Measurements from ENCODE around the gene CAMK2D.

DNA sequence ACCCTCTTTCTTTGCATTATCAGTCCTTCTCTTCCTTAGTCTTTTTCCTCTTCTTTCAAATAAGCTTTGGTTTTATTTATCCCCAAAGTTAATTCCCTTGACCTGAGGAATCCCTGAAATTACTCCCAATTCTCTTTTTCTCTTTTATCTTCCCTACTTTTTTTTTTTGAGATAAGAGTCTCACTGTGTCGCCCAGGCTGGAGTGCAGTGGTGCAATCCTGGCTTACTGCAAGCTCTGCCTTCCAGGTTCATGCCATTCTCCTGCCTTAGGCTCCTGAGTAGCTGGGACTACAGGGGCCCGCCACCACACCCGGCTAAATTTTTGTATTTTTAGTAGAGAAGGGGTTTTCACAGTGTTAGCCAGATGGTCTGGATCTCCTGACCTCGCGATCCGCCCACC lies 17.8 kb downstream of the CAMK2D start:
- TF ChIP-seq POLR2AphosphoS5 (IDR thresholded peaks at IDR 0.05; ENCODE audit: low read depth, low read length) (no peak), POU2F2 (IDR thresholded peaks at IDR 0.05; ENCODE audit: low read depth, low read length) (no peak), POLR2A (IDR thresholded peaks at IDR 0.05; ENCODE audit: low read depth, low read length) (no peak)
